ENCODE measurements around the gene PAQR5. TPM values are rescaled to one million over a fixed set of nuclear protein-coding genes. Genes with fewer than 3 reads are reported as not detected.

The PAQR5 gene
- total RNA-seq, 1 donor from 2014 or later, result 1.5 TPM

- DNase-seq (ENCODE audit: extremely low spot score, unreplicated experiment), result no peak
- TF ChIP-seq CTCF (IDR thresholded peaks at IDR 0.05), result no peak
- no peak overlapping the region for H3K27ac Mint-ChIP-seq (ENCODE audit: unreplicated experiment)
- no peaks in the 10 kb centered on the region for H3K36me3 Mint-ChIP-seq (ENCODE audit: unreplicated experiment)
- H3K9me3 Mint-ChIP-seq (ENCODE audit: unreplicated experiment), result no peaks in the 10 kb centered on the region
- no peak overlapping the region for H3K4me3 Mint-ChIP-seq (ENCODE audit: unreplicated experiment)
- H3K27me3 Mint-ChIP-seq (ENCODE audit: unreplicated experiment), result no peaks in the 10 kb centered on the region
- H3K4me1 Mint-ChIP-seq (ENCODE audit: unreplicated experiment), result peaks cover 2% of the 10 kb centered on the region
Measured at GRCh38 chr15:69313432-69314000, 14.8 kb downstream of the PAQR5 start.

GRCh38 chr15:69314131-69314530, 15.4 kb downstream of the PAQR5 start:
- no peak overlapping the region for H3K27ac Mint-ChIP-seq (ENCODE audit: unreplicated experiment)

GRCh38 chr15:69314736-69315135, 16.0 kb downstream of the PAQR5 start:
- DNase-seq (ENCODE audit: extremely low spot score, unreplicated experiment), result no peak
- peaks cover 2% of the 10 kb centered on the region for H3K4me1 Mint-ChIP-seq (ENCODE audit: unreplicated experiment)
- H3K9me3 Mint-ChIP-seq (ENCODE audit: unreplicated experiment), result no peaks in the 10 kb centered on the region
- H3K4me3 Mint-ChIP-seq (ENCODE audit: unreplicated experiment), result no peak overlapping the region
- no peak for TF ChIP-seq CTCF (IDR thresholded peaks at IDR 0.05)
- no peaks in the 10 kb centered on the region for H3K27me3 Mint-ChIP-seq (ENCODE audit: unreplicated experiment)
- no peak overlapping the region for H3K27ac Mint-ChIP-seq (ENCODE audit: unreplicated experiment)
- no peaks in the 10 kb centered on the region for H3K36me3 Mint-ChIP-seq (ENCODE audit: unreplicated experiment)

More at GRCh38 chr15:69314131-69314530, 15.4 kb downstream of the PAQR5 start:
- Mint-ChIP-seq H3K9me3 (ENCODE audit: unreplicated experiment) (no peaks in the 10 kb centered on the region), H3K27me3 (ENCODE audit: unreplicated experiment) (no peaks in the 10 kb centered on the region), H3K36me3 (ENCODE audit: unreplicated experiment) (no peaks in the 10 kb centered on the region), H3K4me1 (ENCODE audit: unreplicated experiment) (peaks cover 2% of the 10 kb centered on the region), H3K4me3 (ENCODE audit: unreplicated experiment) (no peak overlapping the region)
- TF ChIP-seq CTCF (IDR thresholded peaks at IDR 0.05), result no peak
- DNase-seq (ENCODE audit: extremely low spot score, unreplicated experiment), result no peak

- TF ChIP-seq CTCF (IDR thresholded peaks at IDR 0.05), result no peak
- Mint-ChIP-seq H3K4me3 (ENCODE audit: unreplicated experiment) (no peak overlapping the region), H3K9me3 (ENCODE audit: unreplicated experiment) (no peaks in the 10 kb centered on the region), H3K27me3 (ENCODE audit: unreplicated experiment) (no peaks in the 10 kb centered on the region), H3K36me3 (ENCODE audit: unreplicated experiment) (no peaks in the 10 kb centered on the region), H3K27ac (ENCODE audit: unreplicated experiment) (no peak overlapping the region), H3K4me1 (ENCODE audit: unreplicated experiment) (peaks cover 4% of the 10 kb centered on the region)
- no peak for DNase-seq (ENCODE audit: extremely low spot score, unreplicated experiment)
Measured at GRCh38 chr15:69315402-69316110, 16.8 kb downstream of the PAQR5 start.

- no peak for TF ChIP-seq CTCF (IDR thresholded peaks at IDR 0.05)
- Mint-ChIP-seq H3K4me3 (ENCODE audit: unreplicated experiment) (no peak overlapping the region), H3K27ac (ENCODE audit: unreplicated experiment) (no peak overlapping the region), H3K36me3 (ENCODE audit: unreplicated experiment) (no peaks in the 10 kb centered on the region), H3K27me3 (ENCODE audit: unreplicated experiment) (no peaks in the 10 kb centered on the region), H3K4me1 (ENCODE audit: unreplicated experiment) (peaks cover 8% of the 10 kb centered on the region), H3K9me3 (ENCODE audit: unreplicated experiment) (no peaks in the 10 kb centered on the region)
- no peak for DNase-seq (ENCODE audit: extremely low spot score, unreplicated experiment)
Measured at GRCh38 chr15:69316291-69316690, 17.6 kb downstream of the PAQR5 start.
